ENCODE results near the gene TKT. TPM values are rescaled to one million over a fixed set of nuclear protein-coding genes. Genes with fewer than 3 reads are reported as not detected.

TKT gene
- total RNA-seq, 2 experiments from 2014 or later: 397 to 417 TPM

- Mint-ChIP-seq H3K27ac (no peak overlapping the region), H3K27me3 (no peaks in the 10 kb centered on the region), H3K4me3 (no peak overlapping the region), H3K36me3 (ENCODE audit: low read depth) (peaks cover 4% of the 10 kb centered on the region), H3K9me3 (no peaks in the 10 kb centered on the region), H3K4me1 (ENCODE audit: low read depth) (no peaks in the 10 kb centered on the region)
- no peak for ATAC-seq
- ChIA-PET POLR2A (no interaction called here), CTCF (no interaction called here)
- DNase-seq: no peak
- TF ChIP-seq, protein P1, sequence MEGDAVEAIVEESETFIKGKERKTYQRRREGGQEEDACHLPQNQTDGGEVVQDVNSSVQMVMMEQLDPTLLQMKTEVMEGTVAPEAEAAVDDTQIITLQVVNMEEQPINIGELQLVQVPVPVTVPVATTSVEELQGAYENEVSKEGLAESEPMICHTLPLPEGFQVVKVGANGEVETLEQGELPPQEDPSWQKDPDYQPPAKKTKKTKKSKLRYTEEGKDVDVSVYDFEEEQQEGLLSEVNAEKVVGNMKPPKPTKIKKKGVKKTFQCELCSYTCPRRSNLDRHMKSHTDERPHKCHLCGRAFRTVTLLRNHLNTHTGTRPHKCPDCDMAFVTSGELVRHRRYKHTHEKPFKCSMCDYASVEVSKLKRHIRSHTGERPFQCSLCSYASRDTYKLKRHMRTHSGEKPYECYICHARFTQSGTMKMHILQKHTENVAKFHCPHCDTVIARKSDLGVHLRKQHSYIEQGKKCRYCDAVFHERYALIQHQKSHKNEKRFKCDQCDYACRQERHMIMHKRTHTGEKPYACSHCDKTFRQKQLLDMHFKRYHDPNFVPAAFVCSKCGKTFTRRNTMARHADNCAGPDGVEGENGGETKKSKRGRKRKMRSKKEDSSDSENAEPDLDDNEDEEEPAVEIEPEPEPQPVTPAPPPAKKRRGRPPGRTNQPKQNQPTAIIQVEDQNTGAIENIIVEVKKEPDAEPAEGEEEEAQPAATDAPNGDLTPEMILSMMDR (IDR thresholded peaks at IDR 0.05): no peak
- intact Hi-C loops (cut with micrococcal nuclease): no loop called here
Measured at GRCh38 chr3:53181024-53181371, 74.8 kb downstream of the TKT start.

DNA sequence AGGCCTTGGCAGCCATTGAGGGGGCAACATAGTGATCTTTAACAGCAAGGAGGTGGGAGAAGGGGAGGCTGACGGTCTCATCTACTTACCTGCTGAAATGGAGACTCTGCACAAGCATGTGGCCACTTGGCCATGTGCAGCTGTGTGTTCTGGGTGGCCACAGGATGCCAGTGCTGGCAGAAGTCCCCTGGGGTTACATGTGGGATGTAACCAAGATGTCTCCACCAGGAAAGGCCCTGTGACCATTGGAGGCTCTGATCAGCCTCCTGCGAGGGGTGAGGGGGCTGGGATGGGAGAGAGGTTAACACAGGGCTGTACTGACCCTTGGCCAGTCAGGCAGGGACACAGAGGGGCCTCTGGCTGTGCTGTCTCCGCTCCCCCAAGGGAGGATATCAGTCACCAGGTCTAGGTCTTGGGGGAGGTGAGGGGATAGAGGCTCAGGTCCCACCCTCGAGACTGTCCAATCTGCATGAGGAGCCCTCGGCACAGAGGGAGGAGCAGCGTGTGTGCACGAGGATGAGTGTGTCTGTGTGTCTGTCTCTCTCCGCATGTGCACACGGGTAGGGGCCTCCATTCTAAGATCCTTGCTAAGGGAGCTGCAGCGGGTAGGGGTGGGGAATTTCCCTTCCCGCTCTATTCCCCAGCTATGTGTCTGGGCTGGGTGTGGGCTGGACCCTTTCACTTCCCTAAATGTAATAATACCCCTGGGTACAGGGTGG lies 75.4 kb downstream of the TKT start:
- H3K9me3 Mint-ChIP-seq: no peaks in the 10 kb centered on the region
- H3K4me1 Mint-ChIP-seq (ENCODE audit: low read depth): no peaks in the 10 kb centered on the region
- intact Hi-C loops (cut with micrococcal nuclease): no loop called here
- ATAC-seq (no peak), DNase-seq (no peak)
- TF ChIP-seq, protein P1 (IDR thresholded peaks at IDR 0.05): no peak
- no peaks in the 10 kb centered on the region for H3K27me3 Mint-ChIP-seq
- no peak overlapping the region for H3K4me3 Mint-ChIP-seq
- ChIA-PET POLR2A (no interaction called here), CTCF (no interaction called here)
- H3K36me3 Mint-ChIP-seq (ENCODE audit: low read depth): peaks cover 4% of the 10 kb centered on the region
- H3K27ac Mint-ChIP-seq: no peak overlapping the region

DNA sequence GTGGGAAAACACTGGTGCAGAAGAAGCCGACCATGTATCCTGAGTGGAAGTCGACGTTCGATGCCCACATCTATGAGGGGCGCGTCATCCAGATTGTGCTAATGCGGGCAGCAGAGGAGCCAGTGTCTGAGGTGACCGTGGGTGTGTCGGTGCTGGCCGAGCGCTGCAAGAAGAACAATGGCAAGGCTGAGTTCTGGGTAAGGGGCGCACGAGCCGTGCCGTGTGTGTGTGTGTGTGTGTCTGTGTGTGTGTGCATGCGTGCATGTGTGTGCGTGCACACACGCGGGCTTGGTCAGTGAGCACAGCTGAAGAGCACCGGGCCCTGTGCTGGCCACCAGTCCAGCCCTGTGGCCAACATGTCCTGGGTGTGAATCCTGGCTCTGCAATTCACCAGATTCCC lies 76.2 kb downstream of the TKT start:
- H3K27me3 Mint-ChIP-seq: no peaks in the 10 kb centered on the region
- ChIA-PET POLR2A (no interaction called here), CTCF (no interaction called here)
- no peak overlapping the region for H3K27ac Mint-ChIP-seq
- H3K4me1 Mint-ChIP-seq (ENCODE audit: low read depth): no peaks in the 10 kb centered on the region
- H3K4me3 Mint-ChIP-seq: no peak overlapping the region
- DNase-seq (no peak), ATAC-seq (no peak)
- no peaks in the 10 kb centered on the region for H3K9me3 Mint-ChIP-seq
- TF ChIP-seq, protein P1 (IDR thresholded peaks at IDR 0.05): no peak
- H3K36me3 Mint-ChIP-seq (ENCODE audit: low read depth): peaks cover 4% of the 10 kb centered on the region
- intact Hi-C loops (cut with micrococcal nuclease): no loop called here

GRCh38 chr3:53178246-53178645 lies 77.6 kb downstream of the TKT start:
- Mint-ChIP-seq H3K36me3 (ENCODE audit: low read depth) (peaks cover 1% of the 10 kb centered on the region), H3K4me1 (ENCODE audit: low read depth) (no peaks in the 10 kb centered on the region), H3K27me3 (no peaks in the 10 kb centered on the region), H3K9me3 (no peaks in the 10 kb centered on the region), H3K27ac (no peak overlapping the region), H3K4me3 (no peak overlapping the region)
- CTCF ChIA-PET: no interaction called here
- TF ChIP-seq, protein P1 (IDR thresholded peaks at IDR 0.05): no peak
- DNase-seq (no peak), ATAC-seq (no peak)
- POLR2A ChIA-PET: no interaction called here
- intact Hi-C loops (cut with micrococcal nuclease): no loop called here

DNA sequence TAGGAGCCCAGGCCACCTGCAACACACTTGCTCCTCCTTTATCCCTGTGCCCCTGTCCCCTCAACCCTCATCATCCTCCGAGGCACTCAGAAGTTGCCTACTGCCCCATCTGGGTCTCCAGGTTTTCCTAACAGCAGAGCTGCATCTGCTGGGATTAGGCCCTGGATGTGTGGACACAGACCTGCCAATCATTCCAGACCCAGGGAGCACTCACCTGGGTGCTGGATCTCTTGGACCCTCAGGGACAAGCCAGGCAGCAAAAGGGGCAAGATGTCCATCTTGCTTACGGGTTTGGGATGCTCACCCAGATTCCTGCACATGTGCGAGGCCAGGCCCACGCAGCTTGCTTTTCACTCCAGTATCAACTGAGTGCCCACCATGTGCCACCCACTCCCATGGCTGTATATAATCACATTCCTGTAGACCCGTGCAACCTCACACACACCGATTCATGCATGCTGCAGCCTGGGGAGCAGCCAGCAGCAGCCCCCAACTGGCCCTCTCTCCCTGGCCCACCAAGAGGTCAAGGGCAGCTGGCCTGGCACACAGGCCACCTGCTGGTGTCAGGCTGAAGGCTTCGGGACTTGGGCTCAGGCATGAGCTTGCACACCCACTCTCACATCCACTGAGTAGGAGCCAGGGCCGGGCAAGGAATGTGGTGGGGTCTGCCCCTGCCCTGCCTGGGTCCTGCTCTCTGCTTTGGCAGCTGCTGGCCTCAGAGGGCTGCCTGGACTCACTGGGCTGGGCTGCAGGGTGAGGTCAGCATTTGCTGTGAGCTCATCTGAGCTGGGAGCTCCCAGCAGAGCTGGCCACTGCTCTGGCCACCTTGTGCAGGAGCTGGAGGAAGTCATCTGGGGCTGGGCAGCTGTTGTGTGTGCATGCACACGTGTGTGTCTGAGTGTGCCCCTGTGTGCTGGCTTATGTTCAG lies 79.9 kb downstream of the TKT start:
- Mint-ChIP-seq H3K4me1 (ENCODE audit: low read depth) (peaks cover 12% of the 10 kb centered on the region), H3K4me3 (no peak overlapping the region), H3K9me3 (no peaks in the 10 kb centered on the region), H3K36me3 (ENCODE audit: low read depth) (peaks cover 2% of the 10 kb centered on the region), H3K27me3 (no peaks in the 10 kb centered on the region), H3K27ac (no peak overlapping the region)
- POLR2A ChIA-PET: no interaction called here
- intact Hi-C loops (cut with micrococcal nuclease): no loop called here
- CTCF ChIA-PET: interaction anchor here (1.0 kb wide), 1 partner anchor 62 kb away, joined by 3 read pairs; no protein-coding TSS in a partner anchor
- no peak for DNase-seq
- no peak for ATAC-seq
- TF ChIP-seq, protein P1 (IDR thresholded peaks at IDR 0.05): no peak
